Epithelial cell of prostate (primary cell): ENCODE data around the gene SAMD10.
"Not testable (repeated sequence)": the region's sequence is repeated elsewhere in the genome, so short reads cannot be mapped to it uniquely, and the experiment has no call there.

Experiments used
- DNase-seq: peaks from one replicate; pipeline ENCODE4 v3.0.0-alpha.2; 2011; ENCODE audit warnings: low read depth, low spot score
- H3K27ac ChIP-seq: fragments of 450-650 bp; 2 replicates; pipeline ENCODE4 v1.5.1; 2017; ENCODE audit warnings: mild to moderate bottlenecking

The SAMD10 gene

GRCh38 chr20:64003960-64004725 lies 24.7 kb upstream of the SAMD10 start:
- DNase-seq, result no peak
- no peak overlapping the region for H3K27ac ChIP-seq

GRCh38 chr20:64001607-64002011 lies 22.2 kb upstream of the SAMD10 start:
- DNase-seq, result no peak
- H3K27ac ChIP-seq, result no peak overlapping the region

GRCh38 chr20:64000906-64001305 lies 21.5 kb upstream of the SAMD10 start:
- no peak for DNase-seq
- H3K27ac ChIP-seq, result no peak overlapping the region

GRCh38 chr20:63982937-63983336 lies 3.5 kb upstream of the SAMD10 start:
- no peak for DNase-seq
- no peak overlapping the region for H3K27ac ChIP-seq

DNA sequence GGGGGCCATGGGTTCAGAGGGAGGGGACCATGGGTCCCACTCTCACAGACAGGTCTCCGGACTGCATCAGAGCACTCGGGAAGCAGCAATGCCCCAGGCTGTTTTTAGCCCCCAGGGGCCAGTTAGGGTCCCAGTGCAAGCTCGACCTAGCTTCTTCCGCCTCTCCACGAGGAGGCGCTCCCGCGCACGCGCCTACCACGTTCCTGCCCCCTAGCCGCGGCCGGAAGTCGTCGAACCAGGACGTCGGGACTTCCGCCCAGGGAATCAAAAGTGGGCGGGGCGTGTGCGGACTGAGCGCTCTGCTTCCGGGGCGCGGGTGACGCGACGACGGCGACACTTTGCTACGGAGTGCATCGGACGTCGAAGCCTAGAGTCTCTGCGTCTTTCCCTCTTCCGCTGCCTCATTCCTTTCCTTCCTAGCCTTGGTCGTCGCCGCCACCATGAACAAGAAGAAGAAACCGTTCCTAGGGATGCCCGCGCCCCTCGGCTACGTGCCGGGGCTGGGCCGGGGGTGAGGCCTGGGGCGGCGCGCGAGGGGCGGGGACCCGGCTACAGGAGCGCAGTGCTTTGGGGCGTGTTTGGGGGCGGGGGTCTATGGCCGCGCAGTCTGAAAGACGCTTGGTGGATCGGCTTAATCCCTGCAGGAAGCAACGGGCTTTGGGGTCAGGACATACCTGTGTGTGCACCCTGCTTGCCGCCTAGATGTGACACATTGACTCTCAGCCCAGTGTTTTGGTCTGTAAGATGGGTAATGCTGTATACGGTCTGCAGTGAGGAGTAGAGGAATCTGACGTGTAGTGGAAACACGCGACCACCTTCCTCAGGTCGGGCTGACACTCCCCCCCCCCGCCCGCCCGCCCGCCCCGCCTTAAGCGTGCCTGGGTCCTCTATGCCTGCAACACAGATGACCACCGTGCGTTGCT lies 1.6 kb upstream of the SAMD10 start, which contains the start of gene PRPF6:
TSS of gene PRPF6 (plus strand) at position 327 of the 923 bp plus-strand sequence. CDS start at position 441, 114 bp downstream.
- peak within 1 kb of the TSS; percentile 96 for H3K27ac ChIP-seq
- DNase-seq, result peak; percentile 80

- peak overlapping the region; percentile 96 for H3K27ac ChIP-seq
- peak; percentile 90 for DNase-seq
Measured at GRCh38 chr20:63980317-63980805, 919 bp upstream of the SAMD10 start.

- DNase-seq, result no peak
Measured at GRCh38 chr20:63979229-63979556, 249 bp downstream of the SAMD10 start.

DNA sequence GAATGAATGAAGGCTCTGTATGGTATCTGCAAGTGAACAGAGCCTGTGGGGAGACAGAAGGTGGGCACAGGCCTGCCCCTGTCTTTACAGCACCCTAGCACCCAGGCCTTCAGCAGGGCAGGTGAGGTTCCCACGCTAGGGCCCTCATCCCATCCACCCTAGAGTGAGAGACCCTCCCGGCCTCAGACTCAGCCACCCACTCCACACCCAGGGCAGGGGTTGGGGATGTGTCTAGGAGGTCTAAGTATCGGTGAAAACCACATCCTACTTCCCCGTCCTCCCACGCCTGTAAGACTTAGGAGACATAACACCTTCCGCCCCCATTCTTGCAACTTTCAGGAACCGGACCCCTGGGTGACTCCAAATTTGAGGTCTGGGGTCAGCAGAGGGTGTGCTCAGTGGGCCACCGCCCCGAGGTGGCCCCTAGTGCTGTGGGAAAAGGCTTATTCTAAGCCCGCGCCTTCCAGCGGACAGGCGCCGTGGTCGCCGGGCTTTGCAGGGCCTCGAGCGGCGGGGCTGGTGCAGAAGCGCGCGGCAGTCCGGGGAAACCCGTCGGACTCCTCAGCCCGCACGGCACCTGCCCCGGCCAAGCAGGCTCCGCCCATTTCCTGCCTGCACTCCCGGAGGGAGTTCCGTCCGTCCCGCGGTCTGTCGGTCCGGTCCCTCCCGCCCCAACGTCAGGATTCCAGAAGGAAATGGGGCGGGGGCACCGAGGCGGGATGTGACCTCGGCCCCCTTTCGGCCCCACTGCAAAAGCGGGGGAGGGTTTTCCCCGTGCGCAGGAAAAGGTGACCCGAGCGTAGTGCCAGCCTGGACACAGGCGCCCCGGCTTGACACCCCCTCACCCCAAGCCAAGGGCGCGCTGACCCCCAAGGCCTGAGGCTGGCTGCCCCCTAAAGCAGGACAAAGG lies 868 bp downstream of the SAMD10 start:
- peak overlapping the region; percentile 96 for H3K27ac ChIP-seq
- no peak for DNase-seq

More at GRCh38 chr20:63979229-63979556, 249 bp downstream of the SAMD10 start:
- H3K27ac ChIP-seq, result peak overlapping the region; percentile 96

DNA sequence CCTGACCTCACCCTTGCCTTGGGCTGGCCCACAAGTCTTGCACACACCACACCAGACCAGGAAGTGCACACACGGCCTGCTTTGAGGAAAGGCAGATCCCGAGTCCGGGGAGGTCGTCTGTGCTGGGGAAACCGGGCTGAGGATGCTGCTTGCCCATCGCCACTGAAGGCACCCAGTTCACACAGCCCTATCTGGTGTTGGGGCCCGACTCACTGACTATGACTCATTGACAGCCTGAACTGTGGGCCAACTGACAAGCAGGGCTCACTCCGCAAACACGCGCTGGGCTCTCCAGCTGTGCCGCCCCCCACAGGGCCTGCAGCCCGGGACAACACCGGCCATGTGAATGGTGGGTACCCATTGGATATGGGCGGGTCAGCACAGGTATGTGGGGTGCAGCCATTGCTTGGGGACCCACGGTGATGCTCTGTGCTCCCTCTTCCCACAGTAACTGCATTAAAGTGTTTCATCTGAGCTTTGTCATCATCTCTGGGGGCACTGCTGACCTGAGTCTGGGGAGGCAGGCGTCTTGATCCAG lies 1.6 kb downstream of the SAMD10 start:
- DNase-seq, result no peak

GRCh38 chr20:63976980-63977738 lies 2.3 kb downstream of the SAMD10 start:
- DNase-seq, result no peak
- no peak overlapping the region for H3K27ac ChIP-seq

More for the DNA sequence above, 1.6 kb downstream of the SAMD10 start:
- H3K27ac ChIP-seq, result no peak overlapping the region

DNA sequence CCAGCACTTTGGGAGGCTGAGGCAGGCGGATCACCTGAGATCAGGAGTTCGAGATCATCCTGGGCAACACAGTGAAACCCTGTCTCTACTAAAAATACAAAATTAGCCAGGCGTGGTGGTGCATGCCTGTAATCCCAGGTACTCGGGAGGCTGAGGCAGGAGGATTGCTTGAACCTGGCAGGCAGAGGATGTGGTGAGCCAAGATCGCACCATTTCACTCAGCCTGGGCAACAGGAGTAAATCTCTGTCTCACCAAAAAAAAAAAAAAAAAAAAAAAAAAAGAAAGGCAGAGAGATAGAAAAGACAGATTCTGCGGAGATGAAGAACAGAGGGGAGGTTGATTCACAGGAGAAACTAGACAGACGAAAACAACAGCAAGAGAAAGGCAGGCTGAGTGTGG lies 2.9 kb downstream of the SAMD10 start:
- DNase-seq, H3K27ac ChIP-seq: not testable (repeated sequence)

GRCh38 chr20:63974402-63975200 lies 4.8 kb downstream of the SAMD10 start:
- no peak overlapping the region for H3K27ac ChIP-seq
- DNase-seq, result no peak

GRCh38 chr20:63973636-63974401 lies 5.6 kb downstream of the SAMD10 start:
- DNase-seq, result no peak
- no peak overlapping the region for H3K27ac ChIP-seq

GRCh38 chr20:63973160-63973479 lies 6.3 kb downstream of the SAMD10 start:
- no peak for DNase-seq
- H3K27ac ChIP-seq, result no peak overlapping the region

GRCh38 chr20:63972312-63973159 lies 6.9 kb downstream of the SAMD10 start:
- DNase-seq, result no peak

GRCh38 chr20:63971960-63972311 lies 7.5 kb downstream of the SAMD10 start:
- DNase-seq, H3K27ac ChIP-seq: not testable (repeated sequence)

More at GRCh38 chr20:63972312-63973159, 6.9 kb downstream of the SAMD10 start:
- no peak overlapping the region for H3K27ac ChIP-seq
